Dedifferentiated amniotic fluid mesenchymal stem cell (primary cell): ENCODE results near the gene ERC2.
"Not testable (repeated sequence)": the region's sequence is repeated elsewhere in the genome, so short reads cannot be mapped to it uniquely, and the experiment has no call there.

Experiments used
- DNase-seq: peaks from one replicate; pipeline ENCODE4 v3.0.0-alpha.2; 2016; ENCODE audit errors: extremely low spot score

Gene ERC2

DNA sequence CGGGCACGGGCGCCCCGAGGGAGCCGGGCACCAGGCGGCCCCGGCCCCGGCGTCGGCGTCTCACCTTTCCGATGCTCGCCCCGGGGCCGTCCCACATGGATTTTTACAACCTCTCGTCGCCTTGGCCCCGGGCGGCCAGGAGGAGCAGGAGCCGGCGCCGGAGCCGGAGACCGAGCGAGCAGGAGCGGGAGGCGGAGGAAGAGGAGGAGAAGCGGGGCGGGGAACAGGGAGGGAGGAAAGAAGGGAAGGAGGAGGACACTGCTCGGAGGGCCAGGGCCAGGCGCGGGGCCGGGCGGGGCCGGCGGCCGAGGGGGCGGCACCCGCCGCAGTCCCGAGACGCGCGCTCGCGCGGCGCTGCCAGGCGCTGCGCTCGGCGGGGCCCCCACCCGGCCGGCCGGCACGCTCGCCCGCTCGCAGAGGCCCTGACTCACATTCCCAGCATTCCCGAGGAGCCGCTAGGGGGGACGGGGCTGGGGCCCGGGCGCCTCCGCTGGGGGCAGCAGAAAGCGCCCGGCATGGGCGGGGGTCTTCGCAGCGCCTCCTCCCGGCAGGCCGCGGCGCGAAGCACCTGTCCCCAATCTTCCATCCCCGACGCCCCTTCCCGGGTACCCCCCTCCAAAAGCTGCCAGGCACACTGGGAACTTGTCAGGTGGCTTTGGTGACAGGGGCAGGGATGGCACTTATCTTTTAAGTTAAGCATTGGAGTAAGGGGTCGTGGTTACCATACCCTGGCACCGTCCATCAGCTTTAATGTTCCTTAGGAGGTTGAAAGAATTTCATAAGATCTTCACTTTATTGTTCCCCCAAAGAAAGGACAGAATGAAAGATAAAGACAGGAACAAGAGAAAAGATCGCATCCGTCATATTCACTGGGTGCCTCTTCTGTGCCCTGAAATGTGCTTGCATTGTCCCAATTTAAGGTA, at the start of gene ERC2:
ERC2 (minus strand) TSS at position 284 of the 923 bp plus-strand sequence.
- DNase-seq = no peak

GRCh38 chr3:56502738-56503137, 34.5 kb upstream of the ERC2 start:
- DNase-seq = no peak

DNA sequence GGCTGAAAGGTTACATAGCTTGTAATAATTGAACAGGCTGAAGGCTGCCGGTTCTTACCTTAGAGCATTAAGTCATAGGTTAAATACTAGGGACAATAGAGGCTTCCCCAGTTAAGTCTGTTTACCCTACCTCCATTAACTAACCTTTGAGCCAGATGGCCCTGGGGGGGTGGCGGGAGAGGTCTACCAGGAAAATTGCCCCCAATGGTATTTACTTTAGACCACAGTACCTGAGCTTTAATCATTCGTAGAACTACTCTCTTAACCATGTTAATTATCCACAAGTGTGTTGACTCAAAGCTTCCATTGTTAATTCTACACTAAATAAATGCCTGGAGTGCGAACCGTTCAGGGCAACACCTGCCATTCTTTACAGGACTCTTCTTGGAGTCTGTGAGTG, 28.1 kb upstream of the ERC2 start:
- DNase-seq = not testable (repeated sequence)

DNA sequence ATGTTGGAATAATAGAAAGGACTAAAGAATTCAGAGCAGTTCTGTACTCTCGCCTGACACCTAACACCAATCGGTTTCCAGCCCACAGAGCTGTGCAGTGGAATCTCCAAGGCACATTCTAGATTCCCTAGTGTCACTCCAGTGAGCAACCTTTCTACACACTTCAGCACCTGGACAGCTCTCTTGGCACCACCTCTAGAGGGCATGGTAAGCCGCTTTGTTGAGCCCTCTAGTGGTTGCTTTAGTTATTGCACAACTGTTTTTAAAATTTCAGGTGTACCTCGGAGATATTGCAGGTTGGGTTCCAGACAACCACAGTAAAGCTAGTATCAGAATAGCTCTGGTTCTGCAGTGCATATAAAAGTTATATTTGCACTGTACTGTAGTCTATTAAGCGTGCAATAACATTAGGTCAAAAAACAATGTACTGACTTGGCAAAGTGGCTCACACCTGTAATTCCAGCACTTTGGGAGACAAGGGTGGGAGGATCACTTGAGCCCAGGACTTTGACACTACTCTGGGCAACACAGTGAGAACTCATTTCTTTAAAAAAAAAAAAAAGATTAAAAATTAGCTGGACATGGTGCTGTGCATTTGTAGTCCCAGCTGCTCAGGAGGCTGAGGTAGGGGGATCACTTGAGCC, 26.5 kb upstream of the ERC2 start:
- peak; percentile 82 for DNase-seq

DNA sequence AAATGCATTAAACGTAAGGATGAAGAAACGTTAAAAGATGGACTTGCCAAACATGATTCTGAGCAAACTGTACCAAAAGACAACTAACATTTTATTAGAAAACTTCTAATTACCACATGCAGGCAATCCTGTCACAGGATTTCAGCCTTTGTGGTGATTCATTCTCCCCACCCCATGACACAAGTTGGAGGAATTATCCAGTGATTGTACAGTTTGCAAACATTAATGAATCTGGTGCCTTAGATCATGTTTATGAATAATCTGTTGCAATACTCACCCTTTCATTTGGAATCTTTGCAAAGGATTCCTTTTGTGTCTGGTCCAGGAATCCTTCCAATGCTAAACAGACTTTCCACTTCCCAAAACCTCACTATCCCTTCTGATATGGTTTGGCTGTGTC, 23.3 kb upstream of the ERC2 start:
- DNase-seq = no peak

- DNase-seq = no peak
Observed at GRCh38 chr3:56488812-56489600, 20.7 kb upstream of the ERC2 start.

GRCh38 chr3:56484525-56485032, 16.3 kb upstream of the ERC2 start:
- DNase-seq = no peak

GRCh38 chr3:56484122-56484521, 15.9 kb upstream of the ERC2 start:
- DNase-seq = no peak

DNA sequence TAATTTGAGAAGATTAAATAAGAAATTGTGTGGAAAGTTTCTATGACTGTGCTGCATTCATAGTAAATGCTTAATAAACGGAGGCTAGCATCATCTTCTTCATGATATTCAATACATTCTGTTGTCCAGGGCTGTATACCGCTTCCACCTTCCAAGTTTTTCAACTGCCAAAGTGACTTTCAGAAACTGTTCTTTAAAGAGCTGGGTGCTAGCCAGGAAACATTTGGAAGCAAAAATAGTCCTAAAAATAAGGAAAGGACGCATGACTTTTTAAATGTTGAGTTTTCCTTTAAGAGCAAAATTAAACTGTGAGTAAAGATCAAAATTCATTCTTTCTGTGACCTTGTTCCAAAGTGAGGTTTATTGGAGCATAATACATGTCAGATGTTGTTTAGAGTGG, 9.4 kb upstream of the ERC2 start:
- DNase-seq = no peak

GRCh38 chr3:56476771-56477170, 8.5 kb upstream of the ERC2 start:
- no peak for DNase-seq

- DNase-seq = no peak
Observed at GRCh38 chr3:56471771-56472170, 3.5 kb upstream of the ERC2 start.

GRCh38 chr3:56469141-56469540, 874 bp upstream of the ERC2 start:
- no peak for DNase-seq

- no peak for DNase-seq
Observed at GRCh38 chr3:56467801-56468183, 475 bp downstream of the ERC2 start.

DNA sequence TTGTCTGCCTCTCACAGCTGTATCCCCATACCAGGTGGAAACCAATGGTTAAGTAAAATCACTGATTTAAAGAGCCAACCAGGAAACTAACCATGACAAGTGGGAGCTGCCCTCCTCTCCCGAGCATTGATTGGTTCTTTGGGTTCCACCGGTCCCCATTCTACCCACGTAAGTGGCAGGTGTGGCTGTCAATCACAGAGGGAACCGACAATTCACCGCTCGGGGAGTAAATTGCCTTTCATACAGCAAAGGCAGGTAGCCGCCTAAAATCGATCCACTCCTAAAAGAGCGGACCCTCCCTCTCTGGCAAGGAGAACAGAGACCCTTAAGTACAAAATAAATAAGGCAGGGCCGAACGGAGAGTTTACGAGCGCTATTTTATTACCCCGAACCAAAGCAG, 1.2 kb downstream of the ERC2 start:
- no peak for DNase-seq

- DNase-seq = no peak
Observed at GRCh38 chr3:56459719-56460118, 8.5 kb downstream of the ERC2 start.

GRCh38 chr3:56459104-56459496, 9.2 kb downstream of the ERC2 start:
- no peak for DNase-seq

- DNase-seq = no peak
Observed at GRCh38 chr3:56458496-56459103, 9.7 kb downstream of the ERC2 start.

- no peak for DNase-seq
Observed at GRCh38 chr3:56456117-56456516, 12.2 kb downstream of the ERC2 start.

GRCh38 chr3:56453011-56453410, 15.3 kb downstream of the ERC2 start:
- DNase-seq = no peak

- DNase-seq = no peak
Observed at GRCh38 chr3:56452085-56452484, 16.2 kb downstream of the ERC2 start.

DNA sequence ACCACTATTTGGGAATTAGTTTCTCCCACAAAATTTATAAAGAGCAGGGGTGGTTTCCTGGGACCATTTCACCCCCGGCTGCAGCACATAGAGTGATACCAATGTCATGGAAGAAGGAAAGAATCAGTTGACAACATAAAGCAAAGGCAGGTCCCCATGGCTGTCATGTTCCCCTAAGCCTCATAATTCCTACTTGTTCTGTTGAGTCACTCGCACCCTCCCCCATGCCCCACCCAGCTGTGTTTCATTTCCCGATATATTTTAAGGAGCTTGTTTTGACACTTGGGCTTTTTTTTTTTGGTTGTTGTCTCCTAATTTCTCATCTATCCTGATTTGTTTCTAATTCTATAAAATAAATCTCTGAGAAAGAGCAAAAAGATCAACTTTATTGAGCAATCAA, 24.9 kb downstream of the ERC2 start:
- no peak for DNase-seq

DNA sequence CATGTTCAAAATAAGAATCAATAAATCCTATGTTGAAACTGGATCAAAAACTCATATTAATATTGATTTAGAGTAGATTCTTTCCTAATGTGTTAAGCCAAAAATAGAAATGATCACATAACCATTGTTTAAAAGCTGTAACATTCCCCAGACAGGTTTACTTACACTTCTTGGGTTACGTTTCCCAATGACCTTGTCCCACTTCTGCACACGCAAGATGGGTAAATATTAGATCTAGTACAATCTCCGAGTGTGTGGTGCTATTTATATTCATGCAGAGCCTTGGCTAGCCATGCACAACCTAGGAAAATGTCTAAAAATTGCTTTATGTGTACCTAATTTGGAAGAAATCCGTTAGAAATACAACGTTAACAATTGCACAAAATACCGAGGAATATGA, 39.6 kb downstream of the ERC2 start:
- DNase-seq = no peak
